GM19438 (cell line): ENCODE results near the gene PPP1CC.

Experiments used
- ATAC-seq: cut with Tn5 transposase; IDR thresholded peaks from one replicate; pipeline ENCODE4 v1.9.1; 2021; ENCODE audit warnings: low read depth; ENCODE audit not compliant: unreplicated experiment

The PPP1CC gene

DNA sequence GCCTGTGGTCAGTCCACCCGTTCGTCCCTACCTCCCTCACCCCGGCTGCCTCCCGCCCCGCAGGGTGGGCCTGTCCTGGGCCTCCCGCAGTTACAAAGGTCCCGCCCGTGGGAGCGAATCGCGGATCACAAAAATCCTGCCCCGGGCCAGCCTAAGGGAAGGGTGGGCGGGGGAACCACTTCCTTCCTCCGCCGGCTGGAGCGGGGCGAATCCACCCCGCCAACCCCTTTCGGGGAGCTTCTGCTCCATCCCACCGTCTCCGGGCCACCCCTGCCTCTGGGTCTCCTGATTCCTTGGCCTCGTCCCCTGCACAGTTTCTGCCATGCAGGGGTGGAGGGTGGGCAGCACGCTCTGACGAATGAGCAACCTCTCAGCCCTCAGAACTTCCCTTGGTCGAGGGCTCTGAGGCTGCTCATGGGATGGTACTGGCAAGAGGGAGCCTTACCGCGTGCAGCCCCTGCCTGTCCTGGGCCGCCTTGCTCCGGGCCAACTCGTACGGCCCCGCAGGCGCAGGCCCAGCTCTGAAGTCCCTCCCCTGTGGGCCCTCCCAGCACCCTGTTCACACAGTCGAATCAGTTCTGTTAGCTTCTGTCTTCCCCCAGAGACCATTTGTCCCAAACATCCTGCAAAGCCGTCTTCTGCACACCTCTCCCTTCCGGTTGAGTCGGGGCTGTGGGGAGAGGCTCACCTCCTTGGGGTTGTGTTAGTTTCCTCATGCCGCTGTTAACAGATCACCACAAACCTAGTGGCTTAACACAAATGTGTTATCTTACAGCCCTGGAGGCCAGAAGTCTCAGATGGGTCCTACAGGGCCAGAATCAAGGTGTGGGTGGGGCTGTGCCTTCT is 53.2 kb downstream of the PPP1CC start:
- ATAC-seq: peak; percentile 52

DNA sequence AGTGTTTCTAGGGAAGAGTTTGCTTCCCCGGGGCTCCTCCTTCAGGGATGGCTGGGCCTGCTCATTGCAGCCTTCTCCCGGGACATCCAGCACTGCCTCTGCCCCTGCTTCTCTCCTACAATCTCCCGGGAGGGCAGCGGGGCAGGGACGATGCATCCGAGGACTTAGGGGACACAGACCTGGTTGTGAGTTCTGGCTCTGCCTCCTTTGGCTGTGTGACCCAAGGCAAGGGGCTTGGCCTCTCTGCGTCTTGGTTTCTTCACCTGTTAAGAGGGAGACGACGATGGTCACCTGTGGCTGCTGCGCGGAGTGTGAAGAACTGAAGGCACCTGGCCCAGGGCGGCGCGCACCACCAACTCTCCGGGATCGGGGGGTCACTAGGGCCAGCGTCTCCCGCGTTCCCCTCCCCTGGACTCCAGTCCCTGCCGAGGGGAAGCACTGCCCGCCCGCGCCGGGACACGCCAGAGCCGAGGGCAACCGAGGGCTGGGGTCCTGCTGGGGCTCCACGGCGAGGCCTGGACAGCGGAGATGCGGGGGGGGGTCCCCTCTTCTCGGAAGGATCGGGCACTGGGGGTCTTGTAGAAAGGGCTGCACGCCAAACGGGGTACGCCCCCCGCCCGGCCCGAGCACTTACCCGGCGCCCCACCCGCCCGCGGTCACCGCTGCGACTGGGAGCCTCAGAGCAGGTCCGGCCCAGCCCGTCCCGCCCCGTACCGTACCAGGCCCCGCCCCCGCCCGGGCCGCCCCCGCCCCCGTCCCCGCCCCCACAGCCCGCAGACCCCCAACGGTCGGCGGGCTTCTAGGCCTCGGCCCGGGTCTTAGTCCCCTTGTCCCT is 54.0 kb downstream of the PPP1CC start, which contains the start of gene HVCN1:
TSS of gene HVCN1 (minus strand) at position 670 of the 835 bp plus-strand sequence. CDS start 5,870 bp downstream, outside the sequence.
- peak; percentile 29 for ATAC-seq

DNA sequence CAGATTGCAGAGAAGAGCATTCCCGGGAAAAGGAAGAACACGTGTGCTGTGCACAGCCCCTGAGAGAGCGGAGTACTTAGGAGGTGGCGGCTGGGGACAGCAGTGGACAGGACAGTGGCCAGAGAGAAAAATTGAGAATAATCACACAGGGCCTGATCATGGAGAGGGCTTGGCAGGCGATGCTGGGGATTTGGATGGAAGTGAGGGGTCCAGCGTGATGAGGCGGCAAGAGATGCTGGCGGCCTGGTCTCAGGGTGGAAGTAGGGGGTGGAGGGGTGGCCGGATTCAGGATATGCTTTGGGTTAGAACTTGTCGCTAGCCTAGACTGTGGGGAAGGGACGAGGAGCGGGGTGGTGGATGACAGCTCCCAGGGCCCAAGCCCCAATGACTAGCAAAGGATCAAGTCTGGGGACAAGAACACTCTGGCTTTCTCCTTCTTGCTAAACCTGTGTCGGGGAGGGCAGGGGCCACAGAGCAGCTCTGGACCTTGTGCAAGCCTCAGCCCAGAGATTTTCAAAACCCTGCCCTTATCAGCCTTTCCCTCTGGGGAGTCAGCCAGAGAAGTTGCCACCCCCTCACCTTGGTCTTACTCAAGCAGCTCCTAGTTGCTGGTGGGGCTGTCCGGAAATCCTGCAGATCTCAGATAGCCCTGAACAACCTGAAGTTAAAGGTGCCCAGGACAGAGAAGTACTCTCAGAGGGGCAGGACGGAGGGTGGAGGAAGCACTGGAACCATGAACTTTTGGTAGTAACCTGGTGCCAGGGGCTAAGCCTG is 55.1 kb downstream of the PPP1CC start:
- no peak for ATAC-seq

DNA sequence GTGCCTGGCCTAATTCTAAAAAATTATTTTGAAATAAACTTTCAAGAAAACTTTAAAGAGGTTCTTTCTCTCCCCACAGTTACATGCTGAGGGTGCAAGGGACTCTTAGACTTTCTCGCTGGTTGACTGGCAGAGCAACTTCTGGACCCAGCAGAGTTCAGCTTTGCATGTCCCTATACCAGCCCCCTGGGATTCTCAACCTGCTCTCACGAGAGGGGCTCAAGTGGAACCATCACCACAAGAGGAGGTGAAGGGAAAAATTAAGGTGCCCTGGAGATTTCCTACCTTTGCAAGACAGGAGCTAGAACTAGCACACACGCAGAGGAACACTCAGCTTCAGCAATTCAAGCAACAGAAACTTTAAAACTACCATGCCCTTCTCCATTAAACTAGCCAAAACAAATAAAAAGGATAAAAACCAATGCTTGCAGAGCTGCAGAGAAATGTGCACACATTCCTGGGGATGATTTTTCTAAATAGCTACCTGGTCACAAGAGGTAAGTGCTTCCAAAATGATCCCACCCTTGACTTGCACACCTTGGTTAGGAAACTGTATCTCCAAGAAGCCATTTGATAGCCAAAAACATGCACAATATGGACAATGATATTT is 56.3 kb downstream of the PPP1CC start:
- no peak for ATAC-seq

DNA sequence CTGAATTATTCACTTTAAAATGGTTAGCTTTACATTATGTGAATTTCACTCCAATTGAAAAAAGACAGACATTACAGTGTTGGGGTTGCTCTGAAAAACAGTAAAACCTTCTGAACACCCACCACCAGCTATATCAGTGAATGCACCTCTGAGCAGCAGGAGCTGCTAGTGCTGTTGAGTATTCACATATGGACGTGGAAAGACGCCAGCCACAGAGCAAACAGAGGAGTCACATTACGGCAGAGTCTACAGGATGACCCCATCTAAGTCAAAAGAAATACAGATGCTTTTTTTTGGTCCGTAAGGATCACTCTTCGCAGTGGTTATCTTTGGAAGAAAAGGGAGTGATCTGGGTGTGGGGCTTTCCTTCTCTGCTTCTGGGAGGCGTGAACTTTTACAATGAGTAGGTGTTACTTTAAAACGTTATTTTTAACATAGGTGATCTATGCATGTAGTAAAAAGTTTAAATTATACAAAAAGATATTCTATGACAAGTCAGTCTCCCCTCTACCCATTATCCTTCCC is 58.3 kb downstream of the PPP1CC start:
- ATAC-seq: no peak

DNA sequence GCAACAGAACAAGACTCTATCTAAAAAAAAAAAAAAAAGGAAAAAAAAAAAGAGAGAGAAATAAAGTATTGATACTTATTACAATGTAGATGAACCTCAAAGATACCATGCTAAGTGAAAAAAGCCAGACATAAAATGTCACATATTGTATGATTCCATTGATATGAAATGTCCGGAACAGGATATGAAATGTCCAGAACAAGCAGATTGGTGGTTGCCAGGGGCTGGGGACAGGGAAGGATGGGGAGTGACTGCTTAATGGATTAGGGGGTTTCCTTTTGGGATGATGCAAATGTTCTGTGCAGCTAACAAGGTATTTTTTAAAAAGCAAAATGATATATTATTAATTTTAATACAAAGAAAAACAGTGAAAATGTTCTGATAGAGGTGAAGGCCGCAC is 58.8 kb downstream of the PPP1CC start:
- no peak for ATAC-seq

DNA sequence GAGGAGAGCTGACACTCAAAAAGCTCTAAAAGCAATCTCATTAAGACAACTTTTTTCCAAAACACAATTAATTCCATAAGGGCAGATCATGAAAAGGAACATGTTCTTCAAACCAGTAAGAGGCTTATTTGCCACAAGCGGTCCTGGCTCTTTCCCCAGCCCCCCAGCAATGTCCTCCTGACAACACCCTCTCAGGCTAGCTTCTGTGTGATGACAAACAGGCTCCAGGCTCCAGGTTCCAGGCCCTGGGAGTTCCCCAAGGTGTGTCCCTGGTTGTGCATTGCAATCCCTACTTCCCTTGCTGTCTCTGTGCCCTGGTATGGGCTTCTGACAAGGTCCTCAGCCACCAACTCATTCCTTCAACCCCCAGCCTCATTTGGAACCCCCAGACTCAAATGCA is 62.7 kb downstream of the PPP1CC start:
- ATAC-seq: no peak

DNA sequence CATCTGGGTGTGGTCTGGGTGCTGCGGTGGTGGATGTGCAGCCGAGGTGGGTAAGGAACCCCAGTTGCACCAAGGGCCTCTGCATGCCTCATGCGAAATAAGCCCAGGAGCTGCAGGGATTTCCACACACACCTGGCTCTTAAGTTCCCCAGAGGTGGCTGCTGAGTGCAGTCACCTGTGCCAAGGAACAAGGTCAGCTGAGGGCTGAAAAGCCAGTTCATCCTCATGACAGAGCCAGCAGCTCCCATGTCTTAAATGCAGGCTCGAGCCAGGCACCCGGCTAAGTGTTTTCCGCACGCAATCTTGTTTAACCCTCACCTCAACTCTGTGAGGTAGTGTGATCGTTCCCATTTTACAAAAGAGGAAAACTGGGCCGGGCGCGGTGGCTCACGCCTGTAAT is 63.5 kb downstream of the PPP1CC start:
- ATAC-seq: no peak

DNA sequence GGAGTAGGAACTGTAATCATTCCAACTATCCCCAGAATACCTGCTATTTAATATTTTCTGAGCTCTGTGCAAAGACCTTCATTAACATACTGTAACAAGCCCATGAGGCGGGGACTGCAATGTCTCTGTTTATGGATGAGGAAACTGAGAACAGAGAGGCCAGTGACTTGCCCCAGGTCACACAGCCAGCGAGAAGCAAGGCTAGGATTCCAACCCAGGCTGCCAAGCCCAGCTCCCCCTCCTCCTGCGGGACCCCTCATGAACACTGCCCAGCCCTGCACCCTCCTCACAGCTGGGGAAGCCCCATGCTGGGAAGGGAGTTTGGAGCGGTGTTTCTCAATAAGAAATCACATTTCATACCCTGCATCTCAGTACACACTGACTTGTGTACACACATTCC is 64.7 kb downstream of the PPP1CC start:
- peak; percentile 4 for ATAC-seq

DNA sequence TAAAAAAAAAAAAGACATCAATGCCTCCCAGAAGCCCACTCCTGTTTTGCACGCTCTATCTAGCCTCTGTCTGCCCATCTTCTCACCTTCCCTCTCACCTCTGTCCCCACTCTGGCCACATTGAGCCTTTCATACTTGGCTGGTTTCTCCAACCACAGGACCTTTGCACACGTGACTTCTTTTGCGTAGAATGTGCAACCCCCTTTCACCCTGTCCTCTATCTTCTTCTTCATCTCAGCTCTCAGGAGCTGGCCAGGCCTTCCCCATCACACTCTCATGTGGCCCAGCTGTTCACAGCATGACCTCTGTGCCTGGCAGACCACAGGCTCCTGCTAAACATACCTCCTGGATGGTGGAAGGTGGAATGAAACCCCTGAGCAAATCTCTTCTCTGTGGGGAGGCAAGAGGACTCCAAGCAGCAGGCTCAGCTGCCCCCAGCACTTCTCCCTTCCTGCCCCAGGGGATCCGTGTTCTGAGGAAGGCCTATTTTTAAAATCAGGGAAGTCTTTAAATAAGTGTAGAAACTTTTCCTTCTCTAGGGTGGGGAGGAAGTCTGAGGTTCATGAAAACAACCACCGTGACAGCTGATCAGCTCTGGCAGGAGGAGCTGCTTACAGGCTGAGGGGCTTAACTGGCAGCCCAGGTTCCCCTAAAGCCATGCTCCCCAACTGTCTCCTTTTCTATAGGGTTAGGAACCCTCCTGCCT is 65.3 kb downstream of the PPP1CC start:
- ATAC-seq: peak; percentile 69

DNA sequence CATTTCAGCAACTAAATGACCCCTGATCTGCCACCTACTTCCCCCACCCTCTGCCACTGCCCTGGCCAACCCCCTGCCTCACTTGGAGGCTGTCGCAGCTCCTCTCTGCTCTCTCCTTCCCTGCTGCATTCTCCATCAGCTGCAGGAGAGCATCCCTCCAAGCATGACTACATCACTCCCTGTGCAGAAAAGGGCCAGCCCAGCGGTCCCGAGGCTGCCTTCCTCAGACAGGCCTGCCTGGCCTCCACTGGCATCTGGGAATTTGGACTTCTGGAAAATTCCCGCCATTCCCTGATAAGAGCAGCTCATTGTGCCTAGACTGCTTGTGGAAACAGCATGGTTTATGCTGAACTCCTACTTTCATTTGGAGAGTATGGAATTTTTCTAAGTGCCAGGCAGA is 66.5 kb downstream of the PPP1CC start:
- no peak for ATAC-seq

DNA sequence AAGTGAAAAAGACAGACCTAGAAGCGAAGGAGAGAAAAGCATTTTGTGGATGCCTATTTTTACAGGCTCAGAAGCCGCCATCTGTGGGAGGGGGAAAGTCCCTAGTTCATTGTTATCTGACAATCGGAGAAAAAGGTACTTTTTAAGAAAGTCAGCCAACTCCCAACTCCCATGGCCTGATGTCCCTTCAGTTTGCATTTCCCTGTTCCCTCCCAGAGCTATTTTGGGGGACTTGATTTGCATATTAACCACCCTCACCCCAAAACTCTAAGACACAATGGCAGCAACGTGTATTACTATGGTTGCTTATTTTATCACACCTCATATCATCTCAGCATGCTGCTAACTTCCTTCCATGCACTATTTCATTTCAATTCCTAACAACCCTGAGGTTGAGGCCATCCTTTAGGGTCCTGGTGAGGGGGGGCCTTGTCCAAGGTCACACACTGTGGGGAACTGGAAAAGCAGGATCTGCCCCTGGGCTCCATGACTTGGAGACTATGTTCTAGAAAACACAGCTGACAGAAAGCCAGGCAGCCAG is 72.5 kb downstream of the PPP1CC start:
- ATAC-seq: peak; percentile 44
